Neural cell (in vitro differentiated cells): ENCODE measurements around the gene CFAP20DC. TPM values are rescaled to one million over a fixed set of nuclear protein-coding genes. Genes with fewer than 3 reads are reported as not detected.

Experiments
- H2AFZ ChIP-seq: fragments of 200-600, 300-800 bp; sonication (generic), shearing (Covaris generic); 2 replicates; pipeline ENCODE4 v1.6.0; 2014; ENCODE audit warnings: low read depth, mild to moderate bottlenecking, antibody characterized with exemption, low read length, moderate library complexity
- H3F3A ChIP-seq: fragments of 200-600 bp; shearing (Covaris generic); 2 replicates; pipeline ENCODE4 v1.6.1; 2016; ENCODE audit warnings: mild to moderate bottlenecking, moderate library complexity, mixed read lengths, antibody characterized with exemption, low read length; ENCODE audit not compliant: insufficient read depth, poor library complexity, severe bottlenecking
- H3K27ac ChIP-seq: fragments of 200-600, 300-800 bp; sonication (generic), shearing (Covaris generic); 2 replicates; pipeline ENCODE4 v1.5.1; 2014; ENCODE audit warnings: mild to moderate bottlenecking, low read length, moderate library complexity
- H3K27me3 ChIP-seq: fragments of 300-800, 200-600 bp; sonication (generic), shearing (Covaris generic); 2 replicates; pipeline ENCODE4 v1.6.0; 2014; ENCODE audit warnings: mild to moderate bottlenecking, low read depth, low read length, moderate library complexity; ENCODE audit not compliant: insufficient read depth
- H3K36me3 ChIP-seq: fragments of 300-800, 200-600 bp; sonication (generic), shearing (Covaris generic); 2 replicates; pipeline ENCODE4 v1.5.1; 2014; ENCODE audit warnings: mild to moderate bottlenecking, antibody characterized with exemption, low read length, moderate library complexity; ENCODE audit not compliant: insufficient read depth
- H3K4me2 ChIP-seq: fragments of 300-800, 200-600 bp; sonication (generic), shearing (Covaris generic); 2 replicates; pipeline ENCODE4 v1.6.0; 2014; ENCODE audit warnings: mild to moderate bottlenecking, low read length
- H3K4me3 ChIP-seq: fragments of 300-800, 200-600 bp; sonication (generic), shearing (Covaris generic); 2 replicates; pipeline ENCODE4 v1.5.1; 2014; ENCODE audit warnings: mild to moderate bottlenecking, low read length, moderate library complexity
- H3K79me2 ChIP-seq: fragments of 200-600 bp; shearing (Covaris generic); replicated peaks from 2 replicates; pipeline ENCODE4 v1.6.0; 2014; ENCODE audit warnings: mild to moderate bottlenecking, low read length, moderate library complexity; ENCODE audit not compliant: insufficient read depth
- H3K9ac ChIP-seq: fragments of 300-800, 200-600 bp; sonication (generic), shearing (Covaris generic); 2 replicates; pipeline ENCODE4 v1.6.1; 2016; ENCODE audit warnings: mild to moderate bottlenecking, low read length, mixed read lengths
- H3K9me2 ChIP-seq: fragments of 200-600 bp; shearing (Covaris generic); 2 replicates; pipeline ENCODE4 v1.6.1; 2016; ENCODE audit warnings: mild to moderate bottlenecking, low read length, mixed read lengths; ENCODE audit not compliant: insufficient read depth
- H3K9me3 ChIP-seq: fragments of 200-600, 300-800 bp; sonication (generic), shearing (Covaris generic); 2 replicates; pipeline ENCODE4 v1.6.1; 2016; ENCODE audit warnings: mild to moderate bottlenecking, mixed run types, low read length, moderate library complexity, mixed read lengths
- H4K20me1 ChIP-seq: fragments of 200-600 bp; shearing (Covaris generic); 2 replicates; pipeline ENCODE4 v1.6.1; 2016; ENCODE audit warnings: mild to moderate bottlenecking, mixed run types; ENCODE audit not compliant: insufficient read depth
- CTCF ChIP-seq: fragments of 450-650 bp; IDR thresholded peaks from 2 replicates; pipeline ENCODE4 v1.5.1; 2014; ENCODE audit warnings: antibody characterized with exemption, mild to moderate bottlenecking, moderate library complexity; ENCODE audit not compliant: poor library complexity, severe bottlenecking
- EP300 ChIP-seq: fragments of 450-650 bp; conservative IDR thresholded peaks from 2 replicates; pipeline ENCODE4 v1.6.1; 2014; ENCODE audit warnings: antibody characterized with exemption, mild to moderate bottlenecking, moderate library complexity; ENCODE audit not compliant: poor library complexity, severe bottlenecking
- EZH2 ChIP-seq: fragments of 200-600, 300-800 bp; shearing (Covaris generic), sonication (generic); IDR thresholded peaks from 2 replicates; pipeline ENCODE4 v1.6.1; 2014; ENCODE audit warnings: antibody characterized with exemption, low read length, borderline replicate concordance, mild to moderate bottlenecking; ENCODE audit not compliant: insufficient read depth, poor library complexity, severe bottlenecking
- MXI1 ChIP-seq: fragments of 450-650 bp; conservative IDR thresholded peaks from 2 replicates; pipeline ENCODE4 v1.6.1; 2014; ENCODE audit warnings: antibody characterized with exemption, mild to moderate bottlenecking; ENCODE audit not compliant: poor library complexity, severe bottlenecking
- POLR2AphosphoS5 ChIP-seq: IDR thresholded peaks from 2 replicates; pipeline ENCODE4 v1.6.1; 2012
- RAD21 ChIP-seq: fragments of 450-650 bp; conservative IDR thresholded peaks from 2 replicates; pipeline ENCODE4 v1.6.1; 2014; ENCODE audit warnings: antibody characterized with exemption, mild to moderate bottlenecking, moderate library complexity
- REST ChIP-seq: IDR thresholded peaks from 2 replicates; pipeline ENCODE4 v1.6.1; 2012; ENCODE audit warnings: borderline replicate concordance
- SMC3 ChIP-seq: fragments of 450-650 bp; conservative IDR thresholded peaks from 2 replicates; pipeline ENCODE4 v1.6.1; 2014; ENCODE audit warnings: antibody characterized with exemption, mild to moderate bottlenecking, moderate library complexity; ENCODE audit not compliant: poor library complexity
- TAF1 ChIP-seq: IDR thresholded peaks from 2 replicates; pipeline ENCODE4 v1.6.1; 2012; ENCODE audit warnings: low read depth
- polyA plus RNA-seq: library from polyadenylated mRNA; depleted of rRNA; stranded (reverse); fragments of >200 nt; gene quantifications from 2 replicates; pipeline ENCODE4 v1.2.3, GENCODE V29; 2014

Gene CFAP20DC
- polyA plus RNA-seq, 1 donor from 2014 or later: not detected

GRCh38 chr3:58724336-58724735 lies 325.5 kb downstream of the CFAP20DC start:
- H3F3A ChIP-seq: no peaks in the 10 kb centered on the region
- H3K79me2 ChIP-seq: no peaks in the 10 kb centered on the region
- no peak for TF ChIP-seq POLR2AphosphoS5
- no peak for TF ChIP-seq MXI1
- no peaks in the 10 kb centered on the region for H4K20me1 ChIP-seq
- H3K27ac ChIP-seq: no peak overlapping the region
- no peak overlapping the region for H2AFZ ChIP-seq
- no peak overlapping the region for H3K4me2 ChIP-seq
- no peaks in the 10 kb centered on the region for H3K27me3 ChIP-seq
- H3K9me3 ChIP-seq: no peaks in the 10 kb centered on the region
- H3K9me2 ChIP-seq: no peaks in the 10 kb centered on the region
- no peak overlapping the region for H3K4me3 ChIP-seq
- H3K9ac ChIP-seq: no peak overlapping the region
- H3K36me3 ChIP-seq: no peaks in the 10 kb centered on the region

GRCh38 chr3:58723173-58723572 lies 326.7 kb downstream of the CFAP20DC start:
- H3K9ac ChIP-seq: no peak overlapping the region
- no peaks in the 10 kb centered on the region for H3K27me3 ChIP-seq
- no peak overlapping the region for H2AFZ ChIP-seq
- H3K9me2 ChIP-seq: no peaks in the 10 kb centered on the region
- no peak overlapping the region for H3K4me3 ChIP-seq
- TF ChIP-seq EZH2 (no peak), POLR2AphosphoS5 (no peak), MXI1 (no peak), SMC3 (no peak), CTCF (no peak), TAF1 (no peak), RAD21 (no peak), REST (no peak), EP300 (no peak)
- H3K79me2 ChIP-seq: no peaks in the 10 kb centered on the region
- no peaks in the 10 kb centered on the region for H3K36me3 ChIP-seq
- H3F3A ChIP-seq: no peaks in the 10 kb centered on the region
- no peaks in the 10 kb centered on the region for H4K20me1 ChIP-seq
- no peak overlapping the region for H3K4me2 ChIP-seq
- no peaks in the 10 kb centered on the region for H3K9me3 ChIP-seq
- H3K27ac ChIP-seq: no peak overlapping the region

- no peaks in the 10 kb centered on the region for H3K36me3 ChIP-seq
- H3K4me3 ChIP-seq: no peak overlapping the region
- no peaks in the 10 kb centered on the region for H3K27me3 ChIP-seq
- no peak overlapping the region for H3K9ac ChIP-seq
- H2AFZ ChIP-seq: no peak overlapping the region
- H3K9me2 ChIP-seq: no peaks in the 10 kb centered on the region
- TF ChIP-seq REST: no peak
- TF ChIP-seq POLR2AphosphoS5: no peak
- no peaks in the 10 kb centered on the region for H3F3A ChIP-seq
- H3K4me2 ChIP-seq: no peak overlapping the region
- no peak overlapping the region for H3K27ac ChIP-seq
- H3K9me3 ChIP-seq: no peaks in the 10 kb centered on the region
- no peaks in the 10 kb centered on the region for H3K79me2 ChIP-seq
- no peaks in the 10 kb centered on the region for H4K20me1 ChIP-seq
Measured at GRCh38 chr3:58722561-58722960, 327.3 kb downstream of the CFAP20DC start.
